ENCODE measurements around the gene PLAA. TPM values are rescaled to one million over a fixed set of nuclear protein-coding genes. Genes with fewer than 3 reads are reported as not detected.

The PLAA gene
- polyA plus RNA-seq, 1 experiment: 27.3 TPM

- TF ChIP-seq CTCF (IDR thresholded peaks at IDR 0.05; ENCODE audit: low read depth, low read length): no peak
- ChIA-PET POLR2A (no interaction called here), CTCF (interaction anchor here (0.6 to 1.1 kb wide), 2 partner anchors 9 to 44 kb away, joined by 3 read pairs; no protein-coding TSS in a partner anchor)
- H3K27ac ChIP-seq (ENCODE audit: low read depth, low read length): no peak overlapping the region
- H3K27me3 ChIP-seq (ENCODE audit: control insufficient read depth, insufficient read depth, low read length): no peaks in the 10 kb centered on the region
- peaks cover 9% of the 10 kb centered on the region for H3K9me3 ChIP-seq (ENCODE audit: control insufficient read depth, insufficient read depth, low read length)
- H3K4me3 ChIP-seq (ENCODE audit: low read depth, low read length): no peak overlapping the region
- no peak for DNase-seq (ENCODE audit: low read depth, low spot score)
These were observed 11.2 kb downstream of the PLAA start for GRCh38 chr9:26935847-26936246.

GRCh38 chr9:26928902-26929495 is 18.0 kb downstream of the PLAA start:
- ChIA-PET POLR2A (no interaction called here), CTCF (interaction anchor here (1.1 to 1.8 kb wide), 2 partner anchors 346 to 347 kb away, joined by 3 to 6 read pairs; no protein-coding TSS in a partner anchor)
- TF ChIP-seq CTCF (IDR thresholded peaks at IDR 0.05; ENCODE audit: low read depth, low read length): no peak
- H3K9me3 ChIP-seq (ENCODE audit: control insufficient read depth, insufficient read depth, low read length): no peaks in the 10 kb centered on the region
- no peaks in the 10 kb centered on the region for H3K27me3 ChIP-seq (ENCODE audit: control insufficient read depth, insufficient read depth, low read length)
- H3K4me3 ChIP-seq (ENCODE audit: low read depth, low read length): no peak overlapping the region
- no peak for DNase-seq (ENCODE audit: low read depth, low spot score)
- no peak overlapping the region for H3K27ac ChIP-seq (ENCODE audit: low read depth, low read length)

GRCh38 chr9:26925609-26926008 is 21.4 kb downstream of the PLAA start:
- DNase-seq (ENCODE audit: low read depth, low spot score): no peak
- POLR2A ChIA-PET: no interaction called here
- no peaks in the 10 kb centered on the region for H3K9me3 ChIP-seq (ENCODE audit: control insufficient read depth, insufficient read depth, low read length)
- CTCF ChIA-PET: no interaction called here
- TF ChIP-seq CTCF (IDR thresholded peaks at IDR 0.05; ENCODE audit: low read depth, low read length): no peak
- H3K4me3 ChIP-seq (ENCODE audit: low read depth, low read length): no peak overlapping the region
- no peaks in the 10 kb centered on the region for H3K27me3 ChIP-seq (ENCODE audit: control insufficient read depth, insufficient read depth, low read length)
- no peak overlapping the region for H3K27ac ChIP-seq (ENCODE audit: low read depth, low read length)

GRCh38 chr9:26919698-26920097 is 27.3 kb downstream of the PLAA start:
- H3K4me3 ChIP-seq (ENCODE audit: low read depth, low read length): no peak overlapping the region
- no peaks in the 10 kb centered on the region for H3K9me3 ChIP-seq (ENCODE audit: control insufficient read depth, insufficient read depth, low read length)
- no peak for TF ChIP-seq CTCF (IDR thresholded peaks at IDR 0.05; ENCODE audit: low read depth, low read length)
- no peak overlapping the region for H3K27ac ChIP-seq (ENCODE audit: low read depth, low read length)
- no peaks in the 10 kb centered on the region for H3K27me3 ChIP-seq (ENCODE audit: control insufficient read depth, insufficient read depth, low read length)
- DNase-seq (ENCODE audit: low read depth, low spot score): no peak
- POLR2A ChIA-PET: no interaction called here
- CTCF ChIA-PET: no interaction called here

- Histone ChIP-seq H3K27me3 (ENCODE audit: control insufficient read depth, insufficient read depth, low read length) (no peaks in the 10 kb centered on the region), H3K9me3 (ENCODE audit: control insufficient read depth, insufficient read depth, low read length) (no peaks in the 10 kb centered on the region), H3K27ac (ENCODE audit: low read depth, low read length) (no peak overlapping the region), H3K4me3 (ENCODE audit: low read depth, low read length) (no peak overlapping the region)
- ChIA-PET POLR2A (no interaction called here), CTCF (no interaction called here)
- no peak for DNase-seq (ENCODE audit: low read depth, low spot score)
- no peak for TF ChIP-seq CTCF (IDR thresholded peaks at IDR 0.05; ENCODE audit: low read depth, low read length)
These were observed 33.8 kb downstream of the PLAA start for GRCh38 chr9:26913138-26913668.

Measured in AG04450 (cell line).